ENCODE measurements around the gene FAM53C. TPM values are rescaled to one million over a fixed set of nuclear protein-coding genes. Genes with fewer than 3 reads are reported as not detected.
"Not testable (repeated sequence)": the region's sequence is repeated elsewhere in the genome, so short reads cannot be mapped to it uniquely, and the experiment has no call there.

The FAM53C gene
- polyA plus RNA-seq (2013, experiment 1 of 2) = 38.9 TPM
- polyA plus RNA-seq (2013, experiment 2 of 2) = 33.8 TPM

- peak within 1 kb of the TSS; percentile 100 for H3K27ac ChIP-seq (ENCODE audit: low read depth, low read length, severe bottlenecking)
- WGBS, 2 experiments (ENCODE audit: insufficient coverage in 2 of 2) = 1% methylated on average over 18 to 21 of the region's 56 CpGs
- peaks cover 14% of the 10 kb centered on the region for H3K4me1 ChIP-seq (ENCODE audit: control insufficient read depth, insufficient read depth, low read length, poor library complexity, severe bottlenecking)
- peak within 1 kb of the TSS; percentile 88 for H3K4me3 ChIP-seq (ENCODE audit: extremely low read depth, insufficient read depth, low read length, poor library complexity, severe bottlenecking)
- H3K36me3 ChIP-seq (ENCODE audit: control insufficient read depth, insufficient read depth, low read length) = peaks cover 30% of the 10 kb centered on the region
- no peaks in the 10 kb centered on the region for H3K9me3 ChIP-seq (ENCODE audit: control insufficient read depth, low read length)
Measured at GRCh38 chr5:138337685-138338410, at the start of gene FAM53C. Gene FAM53C, plus strand, starts transcription at chr5:138338266. Its CDS starts 3,070 bp downstream, at chr5:138341336.

- peaks cover 53% of the 10 kb centered on the region for H3K36me3 ChIP-seq (ENCODE audit: control insufficient read depth, insufficient read depth, low read length)
- 97 to 100% methylated on average over 2 to 3 of the region's 3 CpGs for WGBS, 2 experiments (ENCODE audit: insufficient coverage in 2 of 2)
- H3K4me3 ChIP-seq (ENCODE audit: extremely low read depth, insufficient read depth, low read length, poor library complexity, severe bottlenecking) = no peak overlapping the region
- H3K4me1 ChIP-seq (ENCODE audit: control insufficient read depth, insufficient read depth, low read length, poor library complexity, severe bottlenecking) = no peaks in the 10 kb centered on the region
- H3K27ac ChIP-seq (ENCODE audit: low read depth, low read length, severe bottlenecking) = no peak overlapping the region
- no peaks in the 10 kb centered on the region for H3K9me3 ChIP-seq (ENCODE audit: control insufficient read depth, low read length)
Measured at GRCh38 chr5:138289296-138289695, 48.8 kb upstream of the FAM53C start.

GRCh38 chr5:138303372-138303771, 34.7 kb upstream of the FAM53C start:
- 82 to 95% methylated on average over 6 of the region's 6 CpGs for WGBS, 2 experiments (ENCODE audit: insufficient coverage in 2 of 2)
- Histone ChIP-seq H3K4me1 (ENCODE audit: control insufficient read depth, insufficient read depth, low read length, poor library complexity, severe bottlenecking) (no peaks in the 10 kb centered on the region), H3K4me3 (ENCODE audit: extremely low read depth, insufficient read depth, low read length, poor library complexity, severe bottlenecking) (no peak overlapping the region), H3K27ac (ENCODE audit: low read depth, low read length, severe bottlenecking) (no peak overlapping the region), H3K9me3 (ENCODE audit: control insufficient read depth, low read length) (no peaks in the 10 kb centered on the region), H3K36me3 (ENCODE audit: control insufficient read depth, insufficient read depth, low read length) (peaks cover 14% of the 10 kb centered on the region)

- H3K4me1 ChIP-seq (ENCODE audit: control insufficient read depth, insufficient read depth, low read length, poor library complexity, severe bottlenecking) = no peaks in the 10 kb centered on the region
- no peak overlapping the region for H3K4me3 ChIP-seq (ENCODE audit: extremely low read depth, insufficient read depth, low read length, poor library complexity, severe bottlenecking)
- H3K9me3 ChIP-seq (ENCODE audit: control insufficient read depth, low read length) = no peaks in the 10 kb centered on the region
- WGBS, 2 experiments (ENCODE audit: insufficient coverage in 2 of 2) = 100% methylated on average over 1 of the region's 1 CpG; no CpG with 5 or more reads in 1 of the 2 experiments
- peaks cover 24% of the 10 kb centered on the region for H3K36me3 ChIP-seq (ENCODE audit: control insufficient read depth, insufficient read depth, low read length)
- no peak overlapping the region for H3K27ac ChIP-seq (ENCODE audit: low read depth, low read length, severe bottlenecking)
Measured at GRCh38 chr5:138305797-138306196, 32.3 kb upstream of the FAM53C start.

GRCh38 chr5:138315751-138316278, 22.3 kb upstream of the FAM53C start:
- no peaks in the 10 kb centered on the region for H3K9me3 ChIP-seq (ENCODE audit: control insufficient read depth, low read length)

GRCh38 chr5:138316355-138316754, 21.7 kb upstream of the FAM53C start:
- no peak overlapping the region for H3K4me3 ChIP-seq (ENCODE audit: extremely low read depth, insufficient read depth, low read length, poor library complexity, severe bottlenecking)
- peaks cover 59% of the 10 kb centered on the region for H3K36me3 ChIP-seq (ENCODE audit: control insufficient read depth, insufficient read depth, low read length)
- WGBS, 2 experiments (ENCODE audit: insufficient coverage in 2 of 2) = 87 to 100% methylated on average over 1 to 3 of the region's 3 CpGs
- H3K27ac ChIP-seq (ENCODE audit: low read depth, low read length, severe bottlenecking) = no peak overlapping the region
- no peaks in the 10 kb centered on the region for H3K9me3 ChIP-seq (ENCODE audit: control insufficient read depth, low read length)
- no peaks in the 10 kb centered on the region for H3K4me1 ChIP-seq (ENCODE audit: control insufficient read depth, insufficient read depth, low read length, poor library complexity, severe bottlenecking)

More at GRCh38 chr5:138315751-138316278, 22.3 kb upstream of the FAM53C start:
- no peaks in the 10 kb centered on the region for H3K4me1 ChIP-seq (ENCODE audit: control insufficient read depth, insufficient read depth, low read length, poor library complexity, severe bottlenecking)
- no peak overlapping the region for H3K4me3 ChIP-seq (ENCODE audit: extremely low read depth, insufficient read depth, low read length, poor library complexity, severe bottlenecking)
- 84 to 90% methylated on average over 5 to 7 of the region's 7 CpGs for WGBS, 2 experiments (ENCODE audit: insufficient coverage in 2 of 2)
- no peak overlapping the region for H3K27ac ChIP-seq (ENCODE audit: low read depth, low read length, severe bottlenecking)
- H3K36me3 ChIP-seq (ENCODE audit: control insufficient read depth, insufficient read depth, low read length) = peaks cover 59% of the 10 kb centered on the region

- H3K36me3 ChIP-seq (ENCODE audit: control insufficient read depth, insufficient read depth, low read length) = peaks cover 52% of the 10 kb centered on the region
- H3K4me1 ChIP-seq (ENCODE audit: control insufficient read depth, insufficient read depth, low read length, poor library complexity, severe bottlenecking); H3K27ac ChIP-seq (ENCODE audit: low read depth, low read length, severe bottlenecking); H3K9me3 ChIP-seq (ENCODE audit: control insufficient read depth, low read length); H3K4me3 ChIP-seq (ENCODE audit: extremely low read depth, insufficient read depth, low read length, poor library complexity, severe bottlenecking): not testable (repeated sequence)
- WGBS, 2 experiments (ENCODE audit: insufficient coverage in 2 of 2) = 100% methylated on average over 1 to 3 of the region's 4 CpGs
Measured at GRCh38 chr5:138318211-138318610, 19.9 kb upstream of the FAM53C start.

GRCh38 chr5:138330813-138331448, 7.1 kb upstream of the FAM53C start:
- Histone ChIP-seq H3K9me3 (ENCODE audit: control insufficient read depth, low read length) (no peaks in the 10 kb centered on the region), H3K27ac (ENCODE audit: low read depth, low read length, severe bottlenecking) (peak overlapping the region; percentile 69), H3K4me3 (ENCODE audit: extremely low read depth, insufficient read depth, low read length, poor library complexity, severe bottlenecking) (peak overlapping the region; percentile 74), H3K36me3 (ENCODE audit: control insufficient read depth, insufficient read depth, low read length) (peaks cover 20% of the 10 kb centered on the region), H3K4me1 (ENCODE audit: control insufficient read depth, insufficient read depth, low read length, poor library complexity, severe bottlenecking) (no peaks in the 10 kb centered on the region)
- 6 to 12% methylated on average over 5 to 11 of the region's 12 CpGs for WGBS, 2 experiments (ENCODE audit: insufficient coverage in 2 of 2)

GRCh38 chr5:138331449-138332368, 6.4 kb upstream of the FAM53C start, which contains the start of gene CDC25C:
Gene CDC25C, minus strand, starts transcription at chr5:138331804. Its CDS starts 624 bp downstream, at chr5:138331180.
- Histone ChIP-seq H3K4me1 (ENCODE audit: control insufficient read depth, insufficient read depth, low read length, poor library complexity, severe bottlenecking) (no peaks in the 10 kb centered on the region), H3K36me3 (ENCODE audit: control insufficient read depth, insufficient read depth, low read length) (peaks cover 19% of the 10 kb centered on the region), H3K9me3 (ENCODE audit: control insufficient read depth, low read length) (no peaks in the 10 kb centered on the region), H3K4me3 (ENCODE audit: extremely low read depth, insufficient read depth, low read length, poor library complexity, severe bottlenecking) (peak within 1 kb of the TSS; percentile 74), H3K27ac (ENCODE audit: low read depth, low read length, severe bottlenecking) (peak within 1 kb of the TSS; percentile 69)
- 1% methylated on average over 38 to 41 of the region's 55 CpGs for WGBS, 2 experiments (ENCODE audit: insufficient coverage in 2 of 2)

- Histone ChIP-seq H3K4me1 (ENCODE audit: control insufficient read depth, insufficient read depth, low read length, poor library complexity, severe bottlenecking) (peaks cover 5% of the 10 kb centered on the region), H3K4me3 (ENCODE audit: extremely low read depth, insufficient read depth, low read length, poor library complexity, severe bottlenecking) (no peak overlapping the region), H3K27ac (ENCODE audit: low read depth, low read length, severe bottlenecking) (no peak overlapping the region), H3K9me3 (ENCODE audit: control insufficient read depth, low read length) (no peaks in the 10 kb centered on the region), H3K36me3 (ENCODE audit: control insufficient read depth, insufficient read depth, low read length) (peaks cover 3% of the 10 kb centered on the region)
- WGBS, 2 experiments (ENCODE audit: insufficient coverage in 2 of 2) = 70 to 93% methylated on average over 2 to 3 of the region's 3 CpGs
Measured at GRCh38 chr5:138334867-138335447, 3.1 kb upstream of the FAM53C start.

All from mesodermal cell (in vitro differentiated cells).